Caki2 (cell line): Measurements from ENCODE around the gene FKBP7. TPM values are rescaled to one million over a fixed set of nuclear protein-coding genes. Genes with fewer than 3 reads are reported as not detected.
"Not testable (repeated sequence)": the region's sequence is repeated elsewhere in the genome, so short reads cannot be mapped to it uniquely, and the experiment has no call there.

Experiments
- DNase-seq: peaks from one replicate; pipeline ENCODE4 v3.0.0-alpha.2; 2015; ENCODE audit warnings: low read depth
- in situ Hi-C: cut with HindIII; loops from 2 replicates; pipeline ENCODE4 v1.10.0; 2016; ENCODE audit warnings: low sequenced_read_pairs, low pct_unique_long_range_greater_than_20kb, mixed read lengths
- total RNA-seq: library from RNA; depleted of rRNA; stranded (reverse); fragments of >200 nt; shearing (Covaris generic); gene quantifications from 2 replicates; pipeline ENCODE4 v1.2.3, GENCODE V29; 2014; ENCODE audit warnings: low replicate concordance

Gene FKBP7
- total RNA-seq, 1 experiment from 2014 or later = 61.8 TPM

DNA sequence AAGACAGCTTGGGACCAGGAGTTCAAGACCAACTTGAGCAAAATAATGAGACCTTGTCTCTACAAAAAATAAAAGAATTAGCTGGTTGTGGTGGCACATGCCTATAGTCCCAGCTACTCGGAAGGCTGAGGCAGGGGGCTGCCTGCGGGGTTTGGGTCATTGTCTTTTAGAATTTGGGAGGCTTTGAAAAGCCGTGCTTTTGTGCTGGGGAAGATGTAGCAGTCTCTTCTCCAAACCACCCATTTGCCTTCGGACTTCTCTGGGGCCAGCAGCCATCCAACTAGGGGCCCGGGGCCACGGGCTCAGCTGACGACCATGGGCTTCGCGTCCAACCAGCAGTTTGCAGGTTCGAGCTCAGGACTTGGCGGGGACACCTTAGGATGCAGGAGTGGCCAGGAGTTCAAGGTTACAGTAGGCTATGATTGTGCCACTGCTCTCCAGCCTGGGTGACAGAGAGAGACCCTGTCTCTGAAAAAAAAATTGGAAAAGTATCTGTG is 21.0 kb downstream of the FKBP7 start:
- in situ Hi-C loops = no loop called here
- DNase-seq = no peak

DNA sequence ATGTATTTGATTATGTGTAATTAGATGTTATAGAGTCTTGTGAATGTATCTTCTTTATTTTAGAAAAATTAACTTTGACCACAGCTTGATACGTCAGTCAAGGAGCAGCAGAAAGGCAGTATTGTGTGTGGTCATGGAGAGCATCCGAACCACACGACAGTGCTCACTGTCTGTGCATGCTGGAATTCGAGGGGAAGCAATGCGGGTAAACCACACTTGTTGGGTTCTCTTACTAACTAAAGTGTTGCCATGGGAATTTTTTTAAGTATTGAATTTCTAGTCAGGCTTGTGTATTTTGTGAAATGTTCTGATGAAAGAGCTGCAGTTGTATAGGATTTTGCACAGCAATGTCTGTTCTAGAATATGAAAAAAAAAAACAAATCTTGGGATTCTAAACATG is 22.5 kb downstream of the FKBP7 start:
- in situ Hi-C loops = no loop called here
- no peak for DNase-seq

DNA sequence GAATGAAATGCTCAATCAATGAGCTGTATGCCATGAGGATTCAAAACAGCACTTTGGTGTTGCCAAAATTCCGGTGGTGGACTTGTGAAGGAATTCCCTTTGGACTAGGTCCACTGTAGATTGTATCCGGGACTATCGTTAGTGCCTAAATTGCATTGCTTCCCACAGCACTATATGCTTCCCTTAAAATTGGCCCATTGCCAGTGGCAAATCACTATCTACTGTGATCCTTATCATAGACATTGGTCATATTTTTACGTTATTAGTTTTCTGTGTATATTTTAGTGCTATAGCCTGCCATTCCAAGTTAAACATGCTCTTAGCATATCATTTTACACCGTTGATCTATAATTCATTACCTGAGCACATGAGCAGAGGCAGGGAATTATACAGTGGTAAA is 25.5 kb downstream of the FKBP7 start:
- in situ Hi-C loops = no loop called here
- no peak for DNase-seq

DNA sequence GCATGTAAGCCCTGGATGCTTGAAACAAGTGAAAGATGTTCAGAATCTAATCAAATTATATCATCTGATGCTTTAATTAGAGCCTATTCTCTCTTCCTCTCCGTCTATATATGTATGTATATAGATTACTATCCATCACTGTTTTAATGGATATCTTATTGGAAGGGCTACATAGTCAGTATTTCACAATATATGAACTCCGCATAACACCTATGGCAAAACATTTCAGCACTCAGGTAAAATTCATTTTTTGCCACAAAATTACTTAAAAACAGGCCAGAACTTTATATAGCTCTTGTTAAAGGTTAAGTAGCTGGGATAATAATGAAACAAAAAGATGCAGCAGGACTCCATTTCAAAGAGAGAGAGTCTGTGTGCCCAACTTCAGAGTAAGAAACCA is 26.1 kb downstream of the FKBP7 start:
- no peak for DNase-seq
- in situ Hi-C loops = no loop called here

DNA sequence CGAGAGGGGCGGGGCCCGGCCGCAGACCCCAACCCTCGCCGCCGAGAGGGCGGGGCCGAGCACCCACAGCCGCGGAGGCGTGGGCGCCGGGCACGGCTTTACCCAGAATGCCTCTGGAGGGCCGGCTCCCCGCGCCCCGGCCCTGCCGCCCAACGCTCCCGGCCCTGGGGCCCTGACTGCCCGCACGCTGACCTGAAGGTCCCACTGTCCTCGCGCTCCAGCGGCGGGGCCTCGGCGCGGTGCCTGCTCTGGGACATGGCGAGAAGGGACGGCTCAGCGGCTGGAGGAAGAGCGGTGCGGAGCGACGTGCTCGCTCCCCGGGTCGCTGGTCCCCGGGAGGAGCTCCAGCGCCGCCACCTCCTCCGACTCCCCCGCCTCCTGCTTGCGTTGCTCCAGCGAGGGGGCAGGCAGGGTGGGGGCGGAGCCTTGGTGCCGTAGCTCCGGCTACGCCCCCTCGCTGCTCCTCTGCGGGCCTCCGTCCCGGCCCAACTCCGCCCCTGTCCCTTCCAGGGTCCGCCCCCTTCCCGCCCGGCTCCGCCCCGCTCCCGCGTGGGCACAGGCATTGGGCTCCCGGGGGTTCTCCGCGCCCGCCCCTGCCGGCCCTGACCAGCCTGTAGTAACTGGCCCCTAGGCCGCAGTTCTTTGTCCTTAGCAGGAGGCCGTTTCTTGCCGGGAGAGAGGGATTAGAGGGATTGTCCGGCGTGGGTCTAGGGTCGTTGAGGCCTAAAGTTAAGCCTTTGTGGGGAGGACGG is 27.4 kb downstream of the FKBP7 start, which contains the start of the genes PJVK and PRKRA:
Gene PJVK, plus strand, starts transcription at position 605 of the 752 bp plus-strand sequence. CDS start 2,032 bp downstream, outside the sequence.
Gene PRKRA, minus strand, starts transcription at position 402 of the 752 bp plus-strand sequence. Its CDS starts 145 bp downstream, at position 257.
- in situ Hi-C loops = no loop called here
- peak; percentile 98 for DNase-seq

DNA sequence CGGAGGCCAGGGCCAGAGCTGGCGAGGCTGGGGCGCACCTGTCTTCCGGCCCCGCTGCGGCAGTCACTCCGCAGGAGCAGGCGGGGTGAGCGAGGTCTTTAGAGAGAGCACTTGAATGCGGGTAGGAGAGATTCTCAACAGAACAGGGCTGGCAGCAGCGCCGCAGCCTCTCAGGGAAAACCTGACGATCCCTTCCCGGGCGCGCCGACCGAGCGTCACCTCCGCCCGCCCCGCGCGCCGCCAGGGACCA is 28.0 kb downstream of the FKBP7 start:
- DNase-seq = no peak
- in situ Hi-C loops = no loop called here

DNA sequence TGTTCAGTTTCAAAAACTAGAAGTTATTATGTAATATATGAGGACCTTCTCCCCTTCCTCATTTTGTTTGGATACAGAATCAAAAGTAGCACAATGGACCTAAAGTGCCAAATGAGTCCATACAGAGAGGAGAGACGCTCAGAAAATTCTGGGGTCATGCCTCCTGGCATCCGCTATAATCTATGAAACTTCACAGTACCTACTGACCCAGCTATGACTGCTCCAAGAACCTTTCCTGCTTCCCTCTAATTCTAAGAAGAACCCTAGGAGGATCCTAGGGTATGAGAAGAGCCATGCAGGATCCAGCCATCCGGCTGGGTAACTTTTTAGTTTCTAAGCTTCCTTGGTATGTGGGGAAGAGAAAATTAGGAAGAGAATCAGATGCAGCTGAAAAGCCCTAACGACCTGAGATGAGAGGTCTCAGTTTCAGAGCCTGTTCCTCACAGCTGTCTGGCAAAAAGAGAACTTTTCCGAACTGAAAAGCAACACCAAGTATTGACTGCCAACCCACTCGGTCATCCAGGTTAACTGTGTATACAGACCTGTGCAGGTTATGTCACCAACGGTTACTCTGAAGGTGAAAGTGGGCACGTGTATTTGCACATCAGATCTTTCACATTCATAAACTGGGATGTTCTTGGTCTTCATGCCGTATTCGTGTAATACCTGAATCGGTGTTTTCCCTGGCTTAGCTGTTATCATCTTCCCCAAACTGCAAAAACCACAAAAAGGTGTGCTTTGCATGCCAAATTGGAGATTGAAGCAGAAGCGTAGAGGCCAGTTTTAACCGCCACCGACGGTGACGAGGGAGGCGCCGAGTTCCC is 28.5 kb downstream of the FKBP7 start:
- in situ Hi-C loops = no loop called here
- DNase-seq = no peak

DNA sequence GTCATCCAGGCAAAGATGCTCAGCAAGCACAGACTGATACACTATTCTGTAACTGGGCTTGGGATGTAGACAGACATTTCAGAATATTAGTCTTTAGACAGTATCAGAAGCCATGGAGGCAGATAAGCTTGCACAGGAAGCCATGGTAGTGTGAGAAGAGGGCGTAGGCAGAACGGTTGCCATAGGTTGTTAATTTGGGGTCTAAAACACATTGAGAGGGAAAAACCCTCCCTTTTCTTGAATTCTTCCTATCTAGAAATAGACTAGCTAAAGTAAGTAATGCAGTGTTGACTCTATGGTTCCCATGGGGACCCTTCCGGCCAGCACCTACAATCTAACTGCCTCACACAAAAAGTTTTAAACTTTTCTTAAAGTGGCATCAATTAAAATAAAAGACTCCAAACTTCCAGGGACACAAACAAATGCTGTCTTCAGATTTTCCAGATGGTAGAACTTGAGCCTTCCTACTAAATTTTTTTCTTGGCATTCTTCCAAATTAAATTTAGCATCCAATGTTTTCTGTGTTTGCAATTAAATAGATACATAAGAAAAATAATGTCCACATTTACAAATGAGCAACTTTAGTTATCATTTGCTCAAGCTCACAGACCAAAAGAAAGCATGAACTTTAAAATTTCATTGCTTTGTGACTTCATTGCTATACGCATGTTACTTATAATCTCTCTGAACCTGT is 29.3 kb downstream of the FKBP7 start:
- DNase-seq = no peak
- in situ Hi-C loops = no loop called here

DNA sequence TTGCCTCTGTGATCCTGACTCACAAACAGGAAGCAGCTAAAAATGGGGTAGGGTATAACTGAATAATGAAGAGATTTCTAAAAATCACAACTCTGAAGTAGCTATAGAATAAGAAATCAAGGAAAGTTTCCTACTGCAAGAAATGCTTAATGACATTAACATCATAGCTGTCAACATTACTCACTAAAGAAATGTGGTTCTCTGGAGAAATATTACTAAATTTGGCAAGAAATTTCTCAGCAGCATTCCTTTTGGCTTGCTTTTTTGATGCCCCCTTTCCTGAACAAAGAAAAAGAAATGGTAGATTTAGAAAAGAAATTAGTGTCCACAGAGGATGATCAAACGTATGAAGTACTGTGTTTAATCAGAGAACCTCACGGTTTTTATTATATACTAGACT is 37.0 kb downstream of the FKBP7 start:
- in situ Hi-C loops = no loop called here
- no peak for DNase-seq

DNA sequence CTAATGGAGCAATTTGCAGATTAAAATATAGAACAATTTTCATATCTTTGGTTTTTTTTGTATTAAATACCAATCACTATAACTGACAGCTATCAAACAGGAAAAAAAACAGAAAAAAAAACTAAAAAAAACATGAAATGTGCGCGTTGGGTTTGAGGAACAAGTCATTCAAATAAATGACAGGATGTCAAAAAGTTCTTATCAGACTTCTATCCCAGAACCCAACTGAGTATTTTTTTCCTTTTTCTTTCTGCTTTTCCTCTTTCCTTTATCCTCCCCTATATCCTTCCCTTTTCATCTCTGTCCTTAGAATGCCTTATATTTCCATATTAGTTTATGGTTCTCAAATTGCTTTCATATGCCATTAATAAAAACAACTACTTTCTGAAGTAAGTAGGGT is 41.7 kb downstream of the FKBP7 start:
- in situ Hi-C loops = no loop called here
- DNase-seq = no peak

DNA sequence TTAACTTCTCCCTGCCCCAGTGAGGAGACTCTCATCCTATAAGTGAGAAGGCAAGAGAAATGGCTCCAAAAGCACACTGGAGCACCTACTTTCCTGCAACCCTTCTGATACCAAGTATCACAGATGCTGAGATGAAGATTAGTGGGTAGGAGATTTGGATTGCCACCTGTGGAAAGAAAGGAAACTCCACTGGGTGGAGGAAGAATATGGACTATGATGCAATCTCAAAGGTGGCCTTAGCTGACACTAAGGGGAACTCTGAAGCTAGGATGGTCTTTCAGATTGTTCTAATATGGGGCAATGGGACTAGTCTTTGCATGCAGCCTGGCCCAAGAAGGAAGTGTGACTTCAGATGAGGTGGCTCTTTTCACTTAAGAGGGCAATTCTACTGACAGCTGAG is 49.1 kb downstream of the FKBP7 start:
- DNase-seq = no peak
- in situ Hi-C loops = no loop called here

DNA sequence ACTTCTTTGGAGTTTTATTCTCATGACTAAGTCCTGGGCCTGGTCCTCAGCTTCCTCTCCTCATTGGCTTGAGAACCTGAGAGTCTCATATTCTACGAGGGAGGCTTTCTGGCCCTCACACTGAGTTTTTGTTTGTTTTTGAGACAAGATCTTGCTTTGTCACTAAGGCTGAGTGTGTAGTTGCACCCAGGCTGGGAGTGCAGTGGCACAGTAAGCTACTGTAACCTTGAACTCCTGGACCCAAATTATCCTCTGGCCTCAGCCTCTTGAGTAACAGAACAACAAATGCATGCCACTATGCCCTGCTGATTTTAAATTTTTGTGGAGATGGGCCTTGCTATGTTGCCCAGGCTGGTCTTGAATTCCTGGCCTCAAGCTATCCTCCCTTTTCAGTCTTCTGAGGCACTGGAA is 50.0 kb downstream of the FKBP7 start:
- in situ Hi-C loops = no loop called here
- no peak for DNase-seq

DNA sequence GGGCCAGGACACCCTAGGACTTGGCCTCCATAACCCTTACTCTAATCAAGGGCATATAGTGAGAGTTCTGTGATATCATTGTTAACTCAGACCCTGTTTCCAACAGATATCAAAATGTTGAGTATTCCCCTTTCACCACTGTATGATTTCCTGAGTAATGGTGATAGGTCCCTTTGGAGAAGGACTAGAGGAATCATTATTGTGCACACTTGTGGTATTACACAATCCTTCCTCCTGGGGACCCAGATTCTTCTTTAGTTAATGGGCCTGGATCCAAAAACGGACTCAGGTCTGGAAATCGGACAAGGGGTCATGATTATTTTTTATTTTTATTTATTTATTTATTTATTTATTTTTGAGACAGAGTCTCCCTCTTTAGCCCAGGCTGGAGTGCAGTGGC is 50.9 kb downstream of the FKBP7 start:
- in situ Hi-C loops = no loop called here
- no peak for DNase-seq

DNA sequence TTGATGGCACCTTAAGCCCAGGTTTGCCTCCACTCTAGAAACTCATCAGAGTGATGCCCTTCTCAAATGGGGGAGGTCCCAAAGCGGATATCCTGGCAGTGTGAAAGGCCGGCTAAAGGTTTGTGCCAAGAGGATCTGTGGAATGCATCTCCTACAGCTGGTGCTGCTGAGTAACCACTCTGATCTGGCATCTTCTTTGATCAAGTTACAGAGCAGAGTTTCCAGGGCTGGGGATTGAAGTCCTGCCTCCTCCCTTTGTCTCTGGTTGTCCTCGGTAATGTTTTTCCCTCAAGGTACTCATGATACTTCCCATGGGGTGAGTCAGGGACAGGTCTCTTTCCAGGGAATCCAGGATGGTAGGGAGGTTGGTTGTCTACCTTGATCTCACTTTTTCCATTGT is 52.0 kb downstream of the FKBP7 start:
- in situ Hi-C loops = no loop called here
- no peak for DNase-seq

DNA sequence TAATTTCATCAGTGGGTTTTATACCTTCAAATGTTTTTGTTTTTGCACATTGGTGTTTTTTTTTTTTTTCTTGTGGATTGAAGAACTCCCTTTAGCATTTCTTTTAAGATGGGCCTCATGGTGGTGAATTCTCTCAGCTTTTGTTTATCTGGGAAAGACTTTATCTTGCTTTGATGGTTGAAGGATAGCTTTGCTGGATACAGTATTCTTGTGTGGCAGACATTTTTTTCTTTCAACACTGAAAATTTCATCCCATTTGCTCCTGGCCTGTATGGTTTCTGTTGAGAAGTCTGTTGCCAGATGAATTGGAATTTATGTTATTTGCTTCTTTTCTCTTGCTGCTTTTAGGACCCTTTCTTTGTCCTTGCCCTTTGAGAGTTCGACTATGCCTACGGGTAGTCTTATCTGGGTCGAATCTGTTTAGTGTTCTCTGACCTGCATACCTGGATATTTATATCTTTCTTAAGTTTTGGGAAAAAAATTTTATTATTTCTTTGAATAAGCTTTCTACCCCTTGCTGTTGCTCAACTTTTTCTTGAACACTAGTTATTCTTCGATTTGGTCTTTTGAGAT is 53.1 kb downstream of the FKBP7 start:
- in situ Hi-C loops = no loop called here
- DNase-seq = no peak

DNA sequence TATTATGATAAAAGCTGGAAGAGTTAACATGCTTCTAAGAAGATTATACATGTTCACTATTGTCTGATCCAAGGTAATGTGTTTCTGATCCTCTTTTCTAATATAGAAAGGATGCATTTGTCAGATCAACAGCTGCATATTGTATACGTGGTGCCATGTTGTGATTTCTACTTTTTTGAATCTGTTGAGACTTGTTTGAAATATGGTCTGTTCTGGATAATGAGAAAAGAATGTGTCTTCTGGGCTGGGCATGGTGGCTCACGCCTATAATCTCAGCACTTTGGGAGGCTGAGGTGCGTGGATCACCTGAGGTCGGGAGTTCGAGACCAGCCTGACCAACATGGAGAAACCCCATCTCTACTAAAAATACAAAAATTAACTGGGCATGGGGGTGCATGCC is 54.7 kb downstream of the FKBP7 start:
- in situ Hi-C loops = not testable (repeated sequence)

DNA sequence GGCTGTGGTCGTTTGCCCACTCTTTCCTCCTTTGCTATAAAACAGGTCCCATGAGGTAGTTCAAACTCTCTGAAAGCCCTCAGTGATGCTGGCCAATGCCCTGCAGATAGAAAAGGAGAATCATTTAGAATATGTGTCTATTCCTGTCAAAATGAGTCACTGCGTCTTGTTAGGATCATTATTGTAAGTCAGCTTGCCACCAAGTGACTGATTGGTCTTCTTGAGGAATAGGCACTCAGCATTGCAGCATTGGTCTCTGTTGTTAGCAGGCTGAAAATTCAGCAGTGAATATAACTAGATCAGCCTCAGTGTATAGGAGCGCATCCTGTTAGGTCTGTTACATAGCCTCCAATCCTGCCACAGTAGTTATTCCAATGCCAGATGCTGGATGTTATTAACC is 56.3 kb downstream of the FKBP7 start:
- in situ Hi-C loops = no loop called here
- DNase-seq = no peak

More for the DNA sequence above, 54.7 kb downstream of the FKBP7 start:
- DNase-seq = not testable (repeated sequence)

DNA sequence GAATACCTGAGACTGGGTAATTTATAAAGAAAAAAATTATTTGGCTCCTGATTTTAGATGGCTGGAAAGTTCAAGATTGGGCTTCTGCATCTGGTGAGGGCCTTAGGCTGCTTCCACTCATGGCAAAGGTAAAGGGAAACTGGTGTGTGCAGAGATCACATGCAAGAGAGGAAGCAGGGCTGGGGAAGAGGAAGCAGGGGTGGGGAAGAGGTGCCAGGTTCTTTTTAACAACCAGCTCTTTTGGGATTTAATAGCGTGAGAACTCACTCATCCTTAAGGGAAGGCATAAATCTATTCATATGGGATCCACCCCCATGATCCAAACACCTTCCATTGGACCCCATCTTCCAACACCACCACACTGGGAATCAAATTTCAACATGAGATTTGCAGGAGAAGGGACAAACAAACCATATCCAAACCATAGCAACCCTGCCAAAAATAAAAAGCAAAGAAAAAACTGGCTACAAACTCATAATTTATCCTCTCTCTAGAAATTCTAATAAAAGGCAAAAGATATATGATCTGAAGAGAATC is 57.9 kb downstream of the FKBP7 start:
- DNase-seq = no peak
- in situ Hi-C loops = no loop called here
